K562 (cell line): ENCODE results near the gene PYCR2. TPM values are rescaled to one million over a fixed set of nuclear protein-coding genes. Genes with fewer than 3 reads are reported as not detected.

Experiments used
- BCL6 ChIP-seq: fragments of 250-450 bp; sonication (Bioruptor Pico); IDR thresholded peaks from 2 replicates; pipeline ENCODE4 v1.4.0; 2020
- E2F6 ChIP-seq, 2 experiments: IDR thresholded peaks; 2 replicates each; pipeline ENCODE4 v1.6.1; 2011; ENCODE audit warnings: borderline replicate concordance in 1 of 2, control low read depth in 1 of 2, low read depth in 1 of 2, low read length in 1 of 2, mild to moderate bottlenecking in 1 of 2, mixed read lengths in 1 of 2, moderate library complexity in 1 of 2; ENCODE audit not compliant: insufficient read depth in 1 of 2, insufficient read length in 1 of 2, poor library complexity in 1 of 2, severe bottlenecking in 1 of 2; ENCODE audit errors: extremely low read depth in 1 of 2
- FOXJ2 ChIP-seq: fragments of 200-800 bp; sonication (Bioruptor generic); IDR thresholded peaks from 2 replicates; pipeline ENCODE4 v1.6.1; 2016; ENCODE audit warnings: missing genetic modification characterization, missing compliant biosample characterization
- FOXM1 ChIP-seq, 2 experiments: fragments of 450-650 bp in 1 of 2; sonication (generic) in 1 of 2; formaldehyde crosslinking in 1 of 2; IDR thresholded peaks; 2 replicates each; pipeline versions ENCODE4 v1.6.1 to v1.9.0; 2017 to 2022; ENCODE audit warnings: low read depth in 2 of 2, mild to moderate bottlenecking in 2 of 2, missing genetic modification reagents in 1 of 2, moderate library complexity in 1 of 2
- HDAC6 ChIP-seq: IDR thresholded peaks from 2 replicates; pipeline ENCODE4 v1.6.1; 2012; ENCODE audit warnings: low read depth, mild to moderate bottlenecking, control low read depth, inconsistent platforms, low read length, moderate library complexity
- KDM2B ChIP-seq: fragments of 250-450 bp; sonication (Bioruptor Pico); IDR thresholded peaks from 2 replicates; pipeline ENCODE4 v1.8.0; 2021; ENCODE audit warnings: mild to moderate bottlenecking, moderate library complexity
- LARP7 ChIP-seq: fragments of 450-650 bp; IDR thresholded peaks from 2 replicates; pipeline ENCODE4 v1.6.1; 2016
- PURB ChIP-seq: sonication (generic); formaldehyde crosslinking; IDR thresholded peaks from 2 replicates; pipeline ENCODE4 v1.9.0; 2021; ENCODE audit warnings: low read depth, mild to moderate bottlenecking, missing genetic modification reagents
- RB1 ChIP-seq: fragments of 450-650 bp; IDR thresholded peaks from 2 replicates; pipeline ENCODE4 v1.6.1; 2017; ENCODE audit warnings: low read depth, mild to moderate bottlenecking
- SPI1 ChIP-seq: IDR thresholded peaks from 2 replicates; pipeline ENCODE4 v1.6.1; 2011; ENCODE audit warnings: low read depth, low read length, control low read depth, borderline replicate concordance
- TBP ChIP-seq: optimal IDR thresholded peaks from 2 replicates; pipeline ENCODE3; 2011; ENCODE audit warnings: low read depth, low read length, improper control_type of control experiment
- XRCC3 ChIP-seq: fragments of 450-650 bp; IDR thresholded peaks from 2 replicates; pipeline ENCODE4 v1.6.1; 2017; ENCODE audit warnings: mild to moderate bottlenecking, moderate library complexity
- ZEB2 ChIP-seq: fragments of 450-650 bp; IDR thresholded peaks from 2 replicates; pipeline ENCODE4 v1.6.1; 2016
- ZNF23 ChIP-seq: fragments of 250-450 bp; sonication (Bioruptor Pico); IDR thresholded peaks from 2 replicates; pipeline ENCODE4 v1.4.0; 2020; ENCODE audit warnings: mild to moderate bottlenecking
- ZNF717 ChIP-seq: fragments of 250-450 bp; sonication (Bioruptor Pico); IDR thresholded peaks from 2 replicates; pipeline ENCODE4 v1.5.0; 2021
- ZNF75A ChIP-seq: fragments of 450-650 bp; formaldehyde crosslinking; IDR thresholded peaks from 2 replicates; pipeline ENCODE4 v1.4.0; 2020; ENCODE audit warnings: mild to moderate bottlenecking
- ZNF79 ChIP-seq: fragments of 250-450 bp; sonication (Bioruptor Pico); IDR thresholded peaks from 2 replicates; pipeline ENCODE4 v1.4.0; 2020; ENCODE audit warnings: low read depth, mild to moderate bottlenecking, moderate library complexity
- ZNF830 ChIP-seq: fragments of 250-450 bp; sonication (Bioruptor Pico); IDR thresholded peaks from 2 replicates; pipeline ENCODE4 v1.5.0; 2021; ENCODE audit warnings: mild to moderate bottlenecking
- polyA plus RNA-seq, 8 experiments: library from polyadenylated mRNA; depleted of rRNA in 4 of 8; stranded (reverse) in 5 of 8; unstranded in 3 of 8; fragments of >200 nt; fragmentation: Nextera tagmentation in 2 of 8; fragmentation: Illumina TruSeq in 1 of 8; extraction: Ambion mirVana in 2 of 8; extraction: Trizol in 1 of 8; gene quantifications; 2 replicates each; pipeline versions ENCODE4 v1.2.1 to v1.2.3, GENCODE V29; 2011 to 2014; ENCODE audit warnings: inconsistent platforms in 1 of 8, missing spikeins in 1 of 8
- total RNA-seq, 7 experiments: library from RNA; depleted of rRNA in 6 of 7; stranded (reverse); fragments of >200 nt in 6 of 7; fragmentation: Illumina TruSeq in 2 of 7; extraction: Trizol in 2 of 7; gene quantifications; 2 replicates each; pipeline versions ENCODE4 v1.2.1 to v1.2.3, GENCODE V29; 2011 to 2021; ENCODE audit warnings: low replicate concordance in 1 of 7
- TF ChIP-seq, protein P1 (sequence below), 3 experiments: fragments of 200-800 bp in 1 of 3; fragments of 250-450 bp in 1 of 3; fragments of 450-650 bp in 1 of 3; sonication (Bioruptor Pico) in 1 of 3; sonication (Bioruptor generic) in 1 of 3; formaldehyde crosslinking in 1 of 3; IDR thresholded peaks; 2 replicates each; pipeline versions ENCODE4 v1.6.1 to v1.8.0; 2016 to 2022; ENCODE audit warnings: mild to moderate bottlenecking in 2 of 3, missing genetic modification characterization in 2 of 3, missing compliant biosample characterization in 1 of 3, moderate library complexity in 1 of 3
- TF ChIP-seq, protein P2 (sequence below): sonication (generic); formaldehyde crosslinking; IDR thresholded peaks from 2 replicates; pipeline ENCODE4 v1.8.0; 2023; ENCODE audit warnings: mild to moderate bottlenecking, missing genetic modification reagents

Gene PYCR2
- total and polyA plus RNA-seq, 9 of the 15 experiments (the other 6 are each of a cell fraction or from before 2014, with no cell fraction given), result 5.5 to 219 (median 127) TPM

DNA sequence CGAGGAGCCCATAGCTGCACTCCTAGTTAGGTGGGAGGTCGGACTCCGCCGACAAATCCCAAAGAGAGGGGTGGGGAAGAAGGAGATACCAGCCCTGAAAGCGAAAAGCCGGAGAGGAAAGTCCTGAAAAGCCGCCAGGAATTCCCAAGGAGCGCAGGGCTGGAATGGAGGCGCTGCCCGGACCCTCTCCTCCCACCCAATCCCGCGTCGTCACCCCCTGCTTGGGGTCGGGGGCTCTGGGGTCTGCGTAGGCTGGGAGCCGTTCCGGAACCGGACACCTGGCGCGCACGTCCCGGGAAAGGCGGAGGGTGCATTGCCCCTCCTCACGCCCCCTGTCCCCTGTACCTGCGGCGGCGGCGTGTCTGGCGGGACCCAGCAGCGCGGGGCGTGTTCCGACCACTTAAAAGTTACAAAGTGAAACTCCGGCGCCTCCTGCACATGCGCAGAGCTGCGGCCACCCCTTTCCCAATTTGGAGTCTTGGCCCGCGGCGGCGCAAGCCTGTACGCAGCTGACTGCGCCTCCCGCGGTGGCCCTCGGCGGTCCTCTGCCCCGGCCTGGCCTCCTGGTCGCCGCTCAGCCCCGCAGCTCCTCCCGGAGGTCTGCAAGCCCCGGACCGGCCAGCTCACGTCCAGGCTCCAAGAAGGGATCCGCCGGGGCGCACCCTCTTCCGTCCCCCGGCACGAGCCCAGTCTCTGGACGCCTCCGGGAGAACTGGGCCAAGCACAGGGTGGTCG is 41.9 kb downstream of the PYCR2 start, which contains the start of gene TMEM63A (continued):
- TF ChIP-seq, protein P1, sequence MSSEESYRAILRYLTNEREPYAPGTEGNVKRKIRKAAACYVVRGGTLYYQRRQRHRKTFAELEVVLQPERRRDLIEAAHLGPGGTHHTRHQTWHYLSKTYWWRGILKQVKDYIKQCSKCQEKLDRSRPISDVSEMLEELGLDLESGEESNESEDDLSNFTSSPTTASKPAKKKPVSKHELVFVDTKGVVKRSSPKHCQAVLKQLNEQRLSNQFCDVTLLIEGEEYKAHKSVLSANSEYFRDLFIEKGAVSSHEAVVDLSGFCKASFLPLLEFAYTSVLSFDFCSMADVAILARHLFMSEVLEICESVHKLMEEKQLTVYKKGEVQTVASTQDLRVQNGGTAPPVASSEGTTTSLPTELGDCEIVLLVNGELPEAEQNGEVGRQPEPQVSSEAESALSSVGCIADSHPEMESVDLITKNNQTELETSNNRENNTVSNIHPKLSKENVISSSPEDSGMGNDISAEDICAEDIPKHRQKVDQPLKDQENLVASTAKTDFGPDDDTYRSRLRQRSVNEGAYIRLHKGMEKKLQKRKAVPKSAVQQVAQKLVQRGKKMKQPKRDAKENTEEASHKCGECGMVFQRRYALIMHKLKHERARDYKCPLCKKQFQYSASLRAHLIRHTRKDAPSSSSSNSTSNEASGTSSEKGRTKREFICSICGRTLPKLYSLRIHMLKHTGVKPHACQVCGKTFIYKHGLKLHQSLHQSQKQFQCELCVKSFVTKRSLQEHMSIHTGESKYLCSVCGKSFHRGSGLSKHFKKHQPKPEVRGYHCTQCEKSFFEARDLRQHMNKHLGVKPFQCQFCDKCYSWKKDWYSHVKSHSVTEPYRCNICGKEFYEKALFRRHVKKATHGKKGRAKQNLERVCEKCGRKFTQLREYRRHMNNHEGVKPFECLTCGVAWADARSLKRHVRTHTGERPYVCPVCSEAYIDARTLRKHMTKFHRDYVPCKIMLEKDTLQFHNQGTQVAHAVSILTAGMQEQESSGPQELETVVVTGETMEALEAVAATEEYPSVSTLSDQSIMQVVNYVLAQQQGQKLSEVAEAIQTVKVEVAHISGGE (CRISPR knock-in tag; IDR thresholded peaks at IDR 0.05), result peak in 1 of 3 experiments; percentile 72; a peak in 2 of 6 replicates
- no peak for TF ChIP-seq ZNF79 (CRISPR knock-in tag)
- no peak for TF ChIP-seq LARP7
- no peak for TF ChIP-seq BCL6 (CRISPR knock-in tag)
- peak; percentile 72 for TF ChIP-seq TBP
- TF ChIP-seq PURB (CRISPR knock-in tag), result no peak
- TF ChIP-seq FOXJ2 (tag), result no peak
- TF ChIP-seq E2F6 (IDR thresholded peaks at IDR 0.05; ENCODE audit: borderline replicate concordance in 1 of 2, extremely low read depth in 1 of 2, insufficient read depth in 1 of 2, insufficient read length in 1 of 2, low read depth in 1 of 2, low read length in 1 of 2, poor library complexity in 1 of 2, severe bottlenecking in 1 of 2), result peak in 1 of 2 experiments; percentile 63
- TF ChIP-seq ZNF23 (CRISPR knock-in tag), result no peak
- 0 out of 2 replicates have a peak, but pooled peaks have one; percentile 21 for TF ChIP-seq KDM2B (CRISPR knock-in tag)
- TF ChIP-seq, protein P2, sequence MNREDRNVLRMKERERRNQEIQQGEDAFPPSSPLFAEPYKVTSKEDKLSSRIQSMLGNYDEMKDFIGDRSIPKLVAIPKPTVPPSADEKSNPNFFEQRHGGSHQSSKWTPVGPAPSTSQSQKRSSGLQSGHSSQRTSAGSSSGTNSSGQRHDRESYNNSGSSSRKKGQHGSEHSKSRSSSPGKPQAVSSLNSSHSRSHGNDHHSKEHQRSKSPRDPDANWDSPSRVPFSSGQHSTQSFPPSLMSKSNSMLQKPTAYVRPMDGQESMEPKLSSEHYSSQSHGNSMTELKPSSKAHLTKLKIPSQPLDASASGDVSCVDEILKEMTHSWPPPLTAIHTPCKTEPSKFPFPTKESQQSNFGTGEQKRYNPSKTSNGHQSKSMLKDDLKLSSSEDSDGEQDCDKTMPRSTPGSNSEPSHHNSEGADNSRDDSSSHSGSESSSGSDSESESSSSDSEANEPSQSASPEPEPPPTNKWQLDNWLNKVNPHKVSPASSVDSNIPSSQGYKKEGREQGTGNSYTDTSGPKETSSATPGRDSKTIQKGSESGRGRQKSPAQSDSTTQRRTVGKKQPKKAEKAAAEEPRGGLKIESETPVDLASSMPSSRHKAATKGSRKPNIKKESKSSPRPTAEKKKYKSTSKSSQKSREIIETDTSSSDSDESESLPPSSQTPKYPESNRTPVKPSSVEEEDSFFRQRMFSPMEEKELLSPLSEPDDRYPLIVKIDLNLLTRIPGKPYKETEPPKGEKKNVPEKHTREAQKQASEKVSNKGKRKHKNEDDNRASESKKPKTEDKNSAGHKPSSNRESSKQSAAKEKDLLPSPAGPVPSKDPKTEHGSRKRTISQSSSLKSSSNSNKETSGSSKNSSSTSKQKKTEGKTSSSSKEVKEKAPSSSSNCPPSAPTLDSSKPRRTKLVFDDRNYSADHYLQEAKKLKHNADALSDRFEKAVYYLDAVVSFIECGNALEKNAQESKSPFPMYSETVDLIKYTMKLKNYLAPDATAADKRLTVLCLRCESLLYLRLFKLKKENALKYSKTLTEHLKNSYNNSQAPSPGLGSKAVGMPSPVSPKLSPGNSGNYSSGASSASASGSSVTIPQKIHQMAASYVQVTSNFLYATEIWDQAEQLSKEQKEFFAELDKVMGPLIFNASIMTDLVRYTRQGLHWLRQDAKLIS (CRISPR knock-in tag), result no peak; the same call in none of the 2 replicates
- TF ChIP-seq ZNF830, result 0 out of 2 replicates have a peak, but pooled peaks have one; percentile 50
- TF ChIP-seq RB1, result peak; percentile 88
- TF ChIP-seq HDAC6, result no peak
- no peak for TF ChIP-seq ZNF717
- TF ChIP-seq FOXM1 (IDR thresholded peaks at IDR 0.05; ENCODE audit: low read depth), result no peak
- TF ChIP-seq FOXM1 (CRISPR knock-in tag; IDR thresholded peaks at IDR 0.05; ENCODE audit: low read depth), result no peak
- TF ChIP-seq ZEB2, result no peak
- no peak for TF ChIP-seq SPI1
- no peak for TF ChIP-seq ZNF75A (CRISPR knock-in tag)
- TF ChIP-seq XRCC3, result no peak
